Uterus (tissue), 2 donors: ENCODE measurements around the gene SRCAP.

Source experiments
- CTCF ChIP-seq, 4 experiments: fragments of 200-600 bp in 2 of 4; fragments of 450-650 bp in 2 of 4; sonication (generic) in 2 of 4; IDR thresholded peaks; one replicate each; pipeline ENCODE4 v1.5.1; 2016 to 2019; ENCODE audit warnings: antibody characterized with exemption in 4 of 4, mild to moderate bottlenecking in 2 of 4, moderate library complexity in 1 of 4
- POLR2A ChIP-seq, 2 donors: fragments of 450-650 bp; IDR thresholded peaks; one replicate each; pipeline ENCODE4 v1.6.1; 2016; ENCODE audit warnings: antibody characterized with exemption in 2 of 2, mild to moderate bottlenecking in 1 of 2, moderate library complexity in 1 of 2

GRCh38 chr16:30757316-30757715 is 58.3 kb downstream of the SRCAP start:
- TF ChIP-seq CTCF (IDR thresholded peaks at IDR 0.05), result no peak
- TF ChIP-seq POLR2A (IDR thresholded peaks at IDR 0.05), result no peak
